CD14-positive monocyte (primary cell): ENCODE data around the gene CACNA1C. TPM values are rescaled to one million over a fixed set of nuclear protein-coding genes. Genes with fewer than 3 reads are reported as not detected.

ENCODE experiments used
- DNase-seq, 3 donors: peaks; one replicate each; pipeline ENCODE4 v3.0.0-alpha.2; 2011 to 2022
- H2AFZ ChIP-seq: 2 replicates; pipeline ENCODE4 v1.6.0; 2012; ENCODE audit warnings: mild to moderate bottlenecking, low read depth, low read length, inconsistent platforms; ENCODE audit not compliant: insufficient read depth, poor library complexity, severe bottlenecking
- H3K27ac ChIP-seq, 2 donors: 1 replicate in 1 of 2; 2 replicates in 1 of 2; pipeline ENCODE4 v1.5.1; 2012 to 2013; ENCODE audit warnings: low read length in 2 of 2, control low read depth in 1 of 2, inconsistent platforms in 1 of 2, low read depth in 1 of 2, mild to moderate bottlenecking in 1 of 2
- H3K27me3 ChIP-seq, 2 donors: one replicate each; pipeline versions ENCODE4 v1.6.0 to v1.6.1; 2011 to 2013; ENCODE audit warnings: low read length in 2 of 2; ENCODE audit not compliant: control insufficient read depth in 2 of 2, insufficient read depth in 2 of 2
- H3K36me3 ChIP-seq, 2 donors: replicated peaks in 1 of 2; 1 replicate in 1 of 2; 2 replicates in 1 of 2; pipeline versions ENCODE4 v1.5.1 to v1.6.1; 2012 to 2013; ENCODE audit warnings: low read length in 2 of 2, control low read depth in 1 of 2, inconsistent platforms in 1 of 2, mild to moderate bottlenecking in 1 of 2; ENCODE audit not compliant: insufficient read depth in 2 of 2, control insufficient read depth in 1 of 2
- H3K4me1 ChIP-seq, 2 donors: 1 replicate in 1 of 2; 2 replicates in 1 of 2; pipeline versions ENCODE4 v1.5.1 to v1.6.1; 2012 to 2013; ENCODE audit warnings: low read length in 2 of 2, control low read depth in 1 of 2, inconsistent platforms in 1 of 2, mild to moderate bottlenecking in 1 of 2, moderate library complexity in 1 of 2; ENCODE audit not compliant: insufficient read depth in 2 of 2, control insufficient read depth in 1 of 2
- H3K4me2 ChIP-seq: replicated peaks from 2 replicates; pipeline ENCODE3; 2012; ENCODE audit warnings: low read length, moderate library complexity, mild to moderate bottlenecking; ENCODE audit not compliant: poor library complexity, severe bottlenecking; ENCODE audit errors: extremely low read depth
- H3K4me3 ChIP-seq, 3 experiments: fragments of 200-600 bp in 1 of 3; sonication (generic) in 1 of 3; replicated peaks in 1 of 3; 1 replicate in 2 of 3; 2 replicates in 1 of 3; pipeline ENCODE4 v1.5.1; 2011 to 2013; ENCODE audit warnings: low read length in 3 of 3, mild to moderate bottlenecking in 3 of 3, control low read depth in 2 of 3, low read depth in 2 of 3, inconsistent platforms in 1 of 3, moderate library complexity in 1 of 3
- H3K79me2 ChIP-seq: 2 replicates; pipeline ENCODE4 v1.6.0; 2012; ENCODE audit warnings: mild to moderate bottlenecking, control low read depth, inconsistent platforms, low read length, moderate library complexity; ENCODE audit not compliant: insufficient read depth
- H3K9ac ChIP-seq: 2 replicates; pipeline ENCODE4 v1.6.0; 2017; ENCODE audit warnings: low read length, mild to moderate bottlenecking; ENCODE audit not compliant: insufficient read depth, poor library complexity, severe bottlenecking
- H3K9me3 ChIP-seq, 2 donors: replicated peaks in 1 of 2; 1 replicate in 1 of 2; 2 replicates in 1 of 2; pipeline versions ENCODE4 v1.5.1 to v1.6.1; 2012 to 2013; ENCODE audit warnings: low read length in 2 of 2, control low read depth in 1 of 2; ENCODE audit not compliant: control insufficient read depth in 1 of 2, insufficient read depth in 1 of 2
- H4K20me1 ChIP-seq: 2 replicates; pipeline ENCODE4 v1.6.0; 2012; ENCODE audit warnings: mild to moderate bottlenecking, low read length, control low read depth, moderate library complexity; ENCODE audit not compliant: insufficient read depth
- H3K27ac Mint-ChIP-seq, 7 donors: one replicate each; pipeline ENCODE4 v1.8.0; 2020; ENCODE audit warnings: mild to moderate bottlenecking in 7 of 7, mixed read lengths in 7 of 7, moderate library complexity in 6 of 7, inconsistent platforms in 2 of 7
- H3K27me3 Mint-ChIP-seq, 3 donors: one replicate each; pipeline ENCODE4 v1.8.0; 2021 to 2022; ENCODE audit warnings: low read depth in 3 of 3, mild to moderate bottlenecking in 3 of 3, mixed read lengths in 3 of 3, moderate library complexity in 3 of 3, inconsistent platforms in 1 of 3
- H3K36me3 Mint-ChIP-seq, 2 donors: one replicate each; pipeline ENCODE4 v1.8.0; 2020; ENCODE audit warnings: mixed read lengths in 2 of 2, inconsistent platforms in 1 of 2, mild to moderate bottlenecking in 1 of 2
- H3K4me1 Mint-ChIP-seq: one replicate; pipeline ENCODE4 v1.8.0; 2020; ENCODE audit warnings: mild to moderate bottlenecking, mixed read lengths
- H3K4me3 Mint-ChIP-seq, 2 donors: one replicate each; pipeline ENCODE4 v1.8.0; 2020; ENCODE audit warnings: mild to moderate bottlenecking in 2 of 2, mixed read lengths in 2 of 2, moderate library complexity in 1 of 2
- H3K9me3 Mint-ChIP-seq, 7 donors: one replicate each; pipeline ENCODE4 v1.8.0; 2020 to 2022; ENCODE audit warnings: mixed read lengths in 7 of 7, mild to moderate bottlenecking in 6 of 7, moderate library complexity in 6 of 7, inconsistent platforms in 2 of 7
- CTCF ChIP-seq: fragments of 200-600 bp; IDR thresholded peaks from one replicate; pipeline ENCODE4 v1.8.0; 2022; ENCODE audit warnings: antibody characterized with exemption, mild to moderate bottlenecking
- WGBS: methylation state at CpG from one replicate; pipeline ENCODE4 v1.1.5; 2013; ENCODE audit warnings: missing lambda C conversion rate; ENCODE audit not compliant: insufficient coverage; 5-methylcytosine and 5-hydroxymethylcytosine counted together
- intact Hi-C, 2 donors: fragments of 100-400 bp; cut with micrococcal nuclease; formaldehyde crosslinking; loops; one replicate each; pipeline versions ENCODE4 v1.15.0 to v1.15.1; 2023
- polyA plus RNA-seq, 3 donors: library from polyadenylated mRNA; depleted of rRNA in 1 of 3; unstranded in 2 of 3; stranded (reverse) in 1 of 3; fragments of 300-500 nt in 2 of 3; fragments of >200 nt in 1 of 3; fragmentation: Illumina TruSeq in 2 of 3; gene quantifications; 1 replicate in 2 of 3; 2 replicates in 1 of 3; pipeline ENCODE4 v1.2.3, GENCODE V29; 2012 to 2021

Gene CACNA1C
- polyA plus RNA-seq, 3 donors = not detected

DNA sequence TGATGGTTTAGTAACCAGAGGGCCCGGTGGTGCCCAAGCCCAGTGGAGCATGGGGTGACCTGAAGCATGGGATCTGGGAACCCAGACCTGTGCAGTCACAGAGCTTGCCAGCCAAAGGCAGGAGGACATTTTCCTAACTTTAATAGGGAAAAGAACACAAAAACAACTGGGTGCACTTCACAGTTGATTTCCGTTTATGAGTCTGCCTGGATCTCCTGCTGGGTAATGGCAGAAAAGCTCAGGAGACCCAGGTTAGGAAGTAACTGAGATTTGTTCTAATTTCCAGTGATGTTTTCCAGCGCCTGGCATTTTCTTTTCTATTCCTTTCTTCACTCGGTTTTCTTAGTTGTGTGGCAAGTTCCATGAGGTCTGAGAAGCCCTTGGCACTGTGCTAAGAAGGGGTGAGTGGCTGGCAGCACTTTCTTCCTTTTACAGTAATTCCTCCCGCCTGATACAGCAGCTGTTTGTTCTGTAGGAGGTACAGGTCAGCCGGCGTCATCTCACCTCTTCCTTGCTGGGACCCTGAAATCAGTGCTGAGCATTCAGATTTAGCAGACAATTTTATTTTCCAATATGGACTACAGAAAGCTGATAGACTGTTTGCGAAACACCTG lies 5.1 kb downstream of the CACNA1C start:
- peaks cover 0 to 6% of the 10 kb centered on the region in 2 donors for H3K9me3 ChIP-seq
- H3K4me1 ChIP-seq = peaks cover 3 to 9% of the 10 kb centered on the region in 2 donors
- no peak for TF ChIP-seq CTCF
- H3K27me3 ChIP-seq = peaks cover 33 to 36% of the 10 kb centered on the region in 2 donors
- H3K4me3 ChIP-seq = no peak overlapping the region
- H4K20me1 ChIP-seq = no peaks in the 10 kb centered on the region
- Mint-ChIP-seq H3K36me3 (peaks cover 0 to 2% of the 10 kb centered on the region in 2 donors), H3K27ac (no peak overlapping the region), H3K27me3 (peaks cover 36 to 47% (median 47%) of the 10 kb centered on the region in 3 donors), H3K9me3 (peaks cover 0 to 12% (median 0%) of the 10 kb centered on the region in 7 donors), H3K4me3 (no peak overlapping the region), H3K4me1 (peaks cover 6% of the 10 kb centered on the region)
- no peaks in the 10 kb centered on the region for H3K79me2 ChIP-seq
- no peak overlapping the region for H3K9ac ChIP-seq
- H3K36me3 ChIP-seq = no peaks in the 10 kb centered on the region
- 92% methylated on average over 2 of the region's 8 CpGs for whole genome bisulfite sequencing
- no peak overlapping the region for H3K4me2 ChIP-seq
- no peak overlapping the region for H3K27ac ChIP-seq
- no peak overlapping the region for H2AFZ ChIP-seq
- no peak for DNase-seq
- intact Hi-C loops = loop anchor here (2.0 to 5.0 kb wide), 2 partner anchors 524 to 525 kb away; no protein-coding TSS in a partner anchor

DNA sequence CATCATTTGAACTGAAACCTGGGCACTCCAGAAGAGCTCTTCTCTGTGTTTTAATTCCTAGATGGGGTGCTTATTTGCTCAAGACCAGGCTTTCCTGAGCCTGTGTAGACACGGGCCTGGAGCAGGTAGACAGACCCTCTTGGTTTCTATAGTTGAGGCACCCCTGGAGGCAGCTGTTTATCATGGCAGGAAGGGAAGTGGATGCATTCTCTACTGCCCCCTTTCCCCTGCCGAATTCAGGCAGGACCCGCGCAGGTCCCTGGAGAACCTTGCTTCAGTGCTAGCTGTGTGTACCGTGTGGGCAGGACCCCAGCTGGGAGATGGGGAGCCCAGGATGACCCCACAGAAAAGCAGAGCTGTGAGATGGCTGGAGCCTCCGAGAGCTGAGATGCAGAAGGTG lies 6.0 kb downstream of the CACNA1C start:
- Mint-ChIP-seq H3K36me3 (no peaks in the 10 kb centered on the region), H3K27ac (no peak overlapping the region), H3K9me3 (peaks cover 0 to 7% (median 0%) of the 10 kb centered on the region in 7 donors), H3K4me3 (no peak overlapping the region), H3K27me3 (peaks cover 33 to 43% (median 40%) of the 10 kb centered on the region in 3 donors), H3K4me1 (peaks cover 5% of the 10 kb centered on the region)
- Histone ChIP-seq H3K9ac (no peak overlapping the region), H3K36me3 (no peaks in the 10 kb centered on the region), H3K4me1 (peaks cover 2 to 3% of the 10 kb centered on the region in 2 donors), H4K20me1 (no peaks in the 10 kb centered on the region), H2AFZ (no peak overlapping the region), H3K79me2 (no peaks in the 10 kb centered on the region), H3K9me3 (peaks cover 0 to 6% of the 10 kb centered on the region in 2 donors), H3K27me3 (peaks cover 25 to 31% of the 10 kb centered on the region in 2 donors), H3K4me2 (no peak overlapping the region), H3K4me3 (no peak overlapping the region), H3K27ac (no peak overlapping the region)
- TF ChIP-seq CTCF = no peak
- no peak for DNase-seq
- intact Hi-C loops = loop anchor here (2.0 to 5.0 kb wide), 2 partner anchors 523 to 524 kb away; no protein-coding TSS in a partner anchor
- WGBS = 74% methylated on average over 6 of the region's 6 CpGs
